Measurements from ENCODE around the gene EGFL8. TPM values are rescaled to one million over a fixed set of nuclear protein-coding genes. Genes with fewer than 3 reads are reported as not detected.
A peak's percentile ranks its signal among the peaks of the same experiment; 100 is the strongest.

EGFL8 gene
- total RNA-seq, 1 donor from 2014 or later = 9.2 TPM

DNA sequence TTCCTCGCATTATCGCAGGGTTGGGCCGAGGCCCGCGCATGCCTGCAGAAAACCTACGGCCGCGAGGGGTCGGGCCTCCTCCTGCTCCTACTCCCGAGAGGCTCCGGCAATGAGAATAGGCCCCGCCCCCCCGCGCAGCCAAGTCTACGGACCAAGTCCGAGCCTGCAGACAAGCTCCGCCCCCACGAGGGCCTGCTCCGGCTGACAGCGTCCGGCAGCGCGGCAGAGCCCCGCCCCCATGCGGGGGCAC is 31.2 kb downstream of the EGFL8 start:
- H3K9me3 ChIP-seq (replicated peaks) = no peaks in the 10 kb centered on the region
- H3K36me3 ChIP-seq = no peaks in the 10 kb centered on the region
- TF ChIP-seq, protein P1, sequence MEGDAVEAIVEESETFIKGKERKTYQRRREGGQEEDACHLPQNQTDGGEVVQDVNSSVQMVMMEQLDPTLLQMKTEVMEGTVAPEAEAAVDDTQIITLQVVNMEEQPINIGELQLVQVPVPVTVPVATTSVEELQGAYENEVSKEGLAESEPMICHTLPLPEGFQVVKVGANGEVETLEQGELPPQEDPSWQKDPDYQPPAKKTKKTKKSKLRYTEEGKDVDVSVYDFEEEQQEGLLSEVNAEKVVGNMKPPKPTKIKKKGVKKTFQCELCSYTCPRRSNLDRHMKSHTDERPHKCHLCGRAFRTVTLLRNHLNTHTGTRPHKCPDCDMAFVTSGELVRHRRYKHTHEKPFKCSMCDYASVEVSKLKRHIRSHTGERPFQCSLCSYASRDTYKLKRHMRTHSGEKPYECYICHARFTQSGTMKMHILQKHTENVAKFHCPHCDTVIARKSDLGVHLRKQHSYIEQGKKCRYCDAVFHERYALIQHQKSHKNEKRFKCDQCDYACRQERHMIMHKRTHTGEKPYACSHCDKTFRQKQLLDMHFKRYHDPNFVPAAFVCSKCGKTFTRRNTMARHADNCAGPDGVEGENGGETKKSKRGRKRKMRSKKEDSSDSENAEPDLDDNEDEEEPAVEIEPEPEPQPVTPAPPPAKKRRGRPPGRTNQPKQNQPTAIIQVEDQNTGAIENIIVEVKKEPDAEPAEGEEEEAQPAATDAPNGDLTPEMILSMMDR (IDR thresholded peaks at IDR 0.05; ENCODE audit: borderline replicate concordance) = peak; percentile 72
- H3K27me3 ChIP-seq (ENCODE audit: low read depth) = no peaks in the 10 kb centered on the region
- H3K27ac ChIP-seq (replicated peaks) = peak overlapping the region; percentile 99
- peak; percentile 100 for DNase-seq
- peak overlapping the region; percentile 74 for H3K4me3 ChIP-seq
- intact Hi-C loops (cut with micrococcal nuclease) = no loop called here
- H3K4me1 ChIP-seq = peaks cover 60% of the 10 kb centered on the region

DNA sequence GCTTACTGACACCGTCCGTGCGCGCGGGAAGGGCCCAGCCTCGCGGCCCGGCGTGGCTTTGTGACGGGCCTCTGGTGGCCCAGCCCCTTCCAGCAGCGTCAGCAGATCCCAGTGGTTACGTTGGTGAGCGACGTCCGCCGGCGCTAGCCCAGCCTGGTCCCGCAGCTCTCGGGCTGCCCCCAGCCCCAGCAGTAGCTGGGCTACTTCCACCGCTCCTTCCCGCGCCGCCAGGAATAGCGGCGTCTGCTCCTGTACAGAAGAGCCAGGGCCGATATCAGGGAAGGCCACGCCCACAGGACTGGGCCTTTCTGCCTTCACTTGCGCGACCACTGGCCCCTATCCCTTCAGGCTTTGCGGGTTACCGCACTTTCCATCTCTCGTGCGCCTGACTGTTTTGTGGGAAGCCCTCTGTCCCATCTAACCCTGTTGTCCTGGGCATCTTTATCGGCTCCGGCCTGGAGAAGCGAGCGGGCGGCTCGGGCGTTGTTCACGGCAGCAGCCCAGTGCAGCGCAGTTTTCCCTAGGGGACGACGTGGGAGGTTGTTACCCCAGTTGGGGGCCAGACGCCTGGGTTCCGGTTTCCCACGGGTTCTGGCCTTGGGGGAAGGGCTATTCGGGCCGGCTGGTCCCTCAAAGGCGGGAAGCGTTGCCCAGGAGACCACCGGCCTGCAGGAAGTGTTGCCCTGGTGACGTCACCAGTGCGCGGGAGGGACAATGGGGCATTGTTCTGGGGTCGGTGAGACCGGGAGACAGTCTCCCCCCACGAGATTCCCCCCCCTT is 31.7 kb downstream of the EGFL8 start:
- peak; percentile 92 for DNase-seq
- TF ChIP-seq, protein P1 (IDR thresholded peaks at IDR 0.05; ENCODE audit: borderline replicate concordance) = no peak
- peaks cover 54% of the 10 kb centered on the region for H3K4me1 ChIP-seq
- no peaks in the 10 kb centered on the region for H3K27me3 ChIP-seq (ENCODE audit: low read depth)
- peak overlapping the region; percentile 74 for H3K4me3 ChIP-seq
- no peaks in the 10 kb centered on the region for H3K9me3 ChIP-seq (replicated peaks)
- peak overlapping the region; percentile 99 for H3K27ac ChIP-seq (replicated peaks)
- H3K36me3 ChIP-seq = no peaks in the 10 kb centered on the region
- intact Hi-C loops (cut with micrococcal nuclease) = no loop called here

DNA sequence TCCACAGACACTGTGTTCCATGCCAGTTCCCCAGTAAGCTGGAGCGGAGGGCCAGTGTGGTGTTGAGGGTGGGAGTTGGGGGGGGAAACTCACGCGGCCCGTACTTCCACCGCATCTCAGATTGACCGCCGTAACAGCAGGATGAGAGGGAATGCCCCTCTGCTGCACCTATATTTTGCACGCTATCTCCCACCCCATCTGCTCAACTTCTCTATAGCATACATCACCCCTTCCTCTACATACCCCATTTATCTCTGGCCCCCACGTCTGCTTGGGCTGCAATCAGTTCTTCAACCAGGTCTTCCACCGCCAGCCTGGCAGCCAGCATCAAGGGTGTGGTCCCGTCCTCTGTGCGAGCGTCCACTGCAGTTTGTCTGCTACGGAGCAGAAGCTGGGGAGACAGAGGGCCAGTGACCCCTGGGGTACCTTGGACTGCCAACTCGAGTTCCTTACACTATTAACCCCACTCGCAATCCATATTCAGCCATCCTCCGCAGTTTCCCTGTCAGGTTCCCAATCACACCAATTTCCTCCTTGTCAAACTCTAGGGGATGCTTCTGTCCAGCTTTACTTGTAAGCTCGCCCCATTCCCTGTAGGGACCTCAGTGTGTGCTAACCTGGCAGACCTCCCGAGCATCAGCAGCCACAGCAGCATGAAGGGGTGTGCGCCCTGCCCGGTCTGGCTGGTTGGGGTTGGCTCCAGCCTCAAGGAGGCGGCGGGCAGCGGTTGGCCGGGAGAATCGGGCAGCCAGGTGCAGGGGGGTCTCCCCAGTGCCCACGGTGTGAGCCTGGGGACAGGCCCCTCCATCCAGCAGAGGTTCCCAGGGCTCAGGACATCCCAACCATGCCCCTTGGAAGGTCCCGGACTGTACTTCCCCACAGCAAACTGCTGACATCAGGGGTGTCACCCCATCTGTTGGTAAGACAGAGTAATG is 32.6 kb downstream of the EGFL8 start:
- intact Hi-C loops (cut with micrococcal nuclease) = no loop called here
- Histone ChIP-seq H3K27me3 (ENCODE audit: low read depth) (peaks cover 8% of the 10 kb centered on the region), H3K4me3 (peak overlapping the region; percentile 74), H3K9me3 (replicated peaks) (no peaks in the 10 kb centered on the region), H3K27ac (replicated peaks) (peak overlapping the region; percentile 99), H3K36me3 (peaks cover 3% of the 10 kb centered on the region), H3K4me1 (peaks cover 46% of the 10 kb centered on the region)
- DNase-seq = peak; percentile 55
- TF ChIP-seq, protein P1 (IDR thresholded peaks at IDR 0.05; ENCODE audit: borderline replicate concordance) = no peak

DNA sequence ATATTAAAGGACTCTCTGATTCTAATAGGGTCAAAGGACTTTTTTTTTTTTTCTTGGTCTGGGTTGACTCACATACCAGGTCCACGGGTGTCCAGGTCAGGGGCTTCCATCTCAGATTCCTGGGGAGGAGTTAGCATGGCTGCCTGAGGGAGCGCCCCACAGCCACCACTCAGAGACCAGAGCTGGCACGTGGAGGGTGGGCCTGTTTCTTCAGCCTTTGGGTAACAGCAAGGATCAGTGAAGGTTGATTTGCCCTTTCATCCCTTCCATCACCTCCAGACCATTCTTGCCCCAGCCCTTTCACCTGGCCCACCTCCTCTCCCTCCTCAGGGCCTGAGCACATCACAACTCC is 33.9 kb downstream of the EGFL8 start:
- Histone ChIP-seq H3K36me3 (peaks cover 7% of the 10 kb centered on the region), H3K27me3 (ENCODE audit: low read depth) (peaks cover 19% of the 10 kb centered on the region), H3K9me3 (replicated peaks) (no peaks in the 10 kb centered on the region), H3K4me1 (peaks cover 32% of the 10 kb centered on the region), H3K27ac (replicated peaks) (peak overlapping the region; percentile 99), H3K4me3 (no peak overlapping the region)
- intact Hi-C loops (cut with micrococcal nuclease) = no loop called here
- no peak for DNase-seq
- TF ChIP-seq, protein P1 (IDR thresholded peaks at IDR 0.05; ENCODE audit: borderline replicate concordance) = no peak

DNA sequence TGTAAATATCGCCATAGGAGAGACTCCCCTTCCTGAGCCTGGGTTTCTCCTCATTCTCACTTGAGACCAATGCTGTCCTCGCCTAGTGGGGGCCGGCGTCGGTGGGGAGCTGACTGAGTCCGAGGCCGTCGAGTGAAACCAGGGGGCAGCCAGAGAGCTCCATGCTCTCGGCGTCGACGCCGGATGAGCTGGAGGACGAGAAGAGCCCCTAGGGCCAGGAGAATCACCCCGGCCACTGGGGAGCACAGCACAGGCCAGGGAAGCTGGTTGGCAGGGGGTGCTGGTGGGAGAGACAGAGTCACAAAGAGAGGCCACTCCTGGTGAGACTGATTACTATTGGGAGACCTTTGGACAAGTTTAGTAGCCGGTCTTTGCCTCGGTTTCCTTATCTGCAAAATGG is 34.5 kb downstream of the EGFL8 start:
- no peak overlapping the region for H3K27ac ChIP-seq (replicated peaks)
- no peak overlapping the region for H3K4me3 ChIP-seq
- DNase-seq = no peak
- H3K4me1 ChIP-seq = peaks cover 30% of the 10 kb centered on the region
- peaks cover 24% of the 10 kb centered on the region for H3K27me3 ChIP-seq (ENCODE audit: low read depth)
- TF ChIP-seq, protein P1 (IDR thresholded peaks at IDR 0.05; ENCODE audit: borderline replicate concordance) = no peak
- H3K9me3 ChIP-seq (replicated peaks) = no peaks in the 10 kb centered on the region
- intact Hi-C loops (cut with micrococcal nuclease) = no loop called here
- peaks cover 11% of the 10 kb centered on the region for H3K36me3 ChIP-seq
